Head of caudate nucleus (tissue), 42 donors: ENCODE data around the gene ENO1.
A peak's percentile ranks its signal among the peaks of the same experiment; 100 is the strongest.
"Not testable (repeated sequence)": the region's sequence is repeated elsewhere in the genome, so short reads cannot be mapped to it uniquely, and the experiment has no call there.

ENCODE experiments used
- DNase-seq, 42 donors: peaks; one replicate each; pipeline versions ENCODE4 v3.0.0 to v3.0.0-alpha.2; 2020 to 2021; ENCODE audit warnings: mixed read lengths in 7 of 42
- intact Hi-C: fragments of 100-400 bp; cut with DNase I; formaldehyde crosslinking; loops from one replicate; pipeline ENCODE4 v1.15.0; 2022

Gene ENO1

GRCh38 chr1:8878448-8878697 lies at the start of gene ENO1:
ENO1 (minus strand) TSS chr1:8878686; CDS start chr1:8874908, 3,778 bp downstream.
- DNase-seq, result no peak
- intact Hi-C loops, result no loop called here

- DNase-seq, result no peak
- intact Hi-C loops, result no loop called here
Observed at GRCh38 chr1:8926707-8927694, 48.5 kb upstream of the ENO1 start.

- DNase-seq, result no peak
- intact Hi-C loops, result no loop called here
Observed at GRCh38 chr1:8925960-8926359, 47.5 kb upstream of the ENO1 start.

- intact Hi-C loops, result no loop called here
- DNase-seq, result no peak
Observed at GRCh38 chr1:8925406-8925805, 46.9 kb upstream of the ENO1 start.

GRCh38 chr1:8922962-8923361 lies 44.5 kb upstream of the ENO1 start:
- intact Hi-C loops, result no loop called here
- no peak for DNase-seq

GRCh38 chr1:8917536-8917935 lies 39.0 kb upstream of the ENO1 start:
- not testable (repeated sequence) for DNase-seq
- intact Hi-C loops, result loop anchor here (5.0 kb wide), 1 partner anchor 70 kb away; no protein-coding TSS in a partner anchor

- DNase-seq, result no peak
- intact Hi-C loops, result loop anchor here (5.0 kb wide), 1 partner anchor 72 kb away; no protein-coding TSS in a partner anchor
Observed at GRCh38 chr1:8915446-8915845, 37.0 kb upstream of the ENO1 start.

- intact Hi-C loops, result no loop called here
Observed at GRCh38 chr1:8914466-8914865, 36.0 kb upstream of the ENO1 start.

GRCh38 chr1:8913457-8913856 lies 35.0 kb upstream of the ENO1 start:
- intact Hi-C loops, result no loop called here
- DNase-seq, result no peak

More at GRCh38 chr1:8914466-8914865, 36.0 kb upstream of the ENO1 start:
- no peak for DNase-seq

- intact Hi-C loops, result no loop called here
- DNase-seq, result no peak
Observed at GRCh38 chr1:8911416-8912309, 33.2 kb upstream of the ENO1 start.

GRCh38 chr1:8910914-8911313 lies 32.4 kb upstream of the ENO1 start:
- intact Hi-C loops, result no loop called here
- no peak for DNase-seq

- no peak for DNase-seq
- intact Hi-C loops, result no loop called here
Observed at GRCh38 chr1:8910331-8910730, 31.8 kb upstream of the ENO1 start.

- no peak for DNase-seq
Observed at GRCh38 chr1:8908388-8909151, 30.1 kb upstream of the ENO1 start.

GRCh38 chr1:8905582-8906191 lies 27.2 kb upstream of the ENO1 start:
- intact Hi-C loops, result no loop called here
- no peak for DNase-seq

More at GRCh38 chr1:8908388-8909151, 30.1 kb upstream of the ENO1 start:
- intact Hi-C loops, result no loop called here

- intact Hi-C loops, result no loop called here
- peak in 4 of 42 donors; percentile 21 to 60 (median 24) for DNase-seq
Observed at GRCh38 chr1:8903908-8904650, 25.6 kb upstream of the ENO1 start.

- intact Hi-C loops, result no loop called here
- DNase-seq, result no peak
Observed at GRCh38 chr1:8903410-8903809, 24.9 kb upstream of the ENO1 start.

GRCh38 chr1:8902765-8903164 lies 24.3 kb upstream of the ENO1 start:
- intact Hi-C loops, result no loop called here
- no peak for DNase-seq

- intact Hi-C loops, DNase-seq: not testable (repeated sequence)
Observed at GRCh38 chr1:8900684-8901083, 22.2 kb upstream of the ENO1 start.
